Left lung (tissue), 10 donors: ENCODE measurements around the gene ADAMTSL1. TPM values are rescaled to one million over a fixed set of nuclear protein-coding genes. Genes with fewer than 3 reads are reported as not detected.

Source experiments
- ATAC-seq: fragments of 200-7000 bp; cut with Tn5 transposase; one replicate; pipeline ENCODE4 v1.9.1; 2020; ENCODE audit warnings: moderate library complexity
- DNase-seq, 4 donors: peaks; one replicate each; pipeline ENCODE4 v3.0.0-alpha.2; 2013 to 2020
- H3K27ac ChIP-seq, 2 donors: fragments of 200-600 bp; sonication (generic) in 1 of 2; one replicate each; pipeline versions ENCODE4 v1.5.0 to v1.8.0; 2020 to 2021
- H3K27me3 ChIP-seq, 2 donors: fragments of 200-600 bp; sonication (generic) in 1 of 2; one replicate each; pipeline versions ENCODE4 v1.5.0 to v1.8.0; 2020 to 2021
- H3K36me3 ChIP-seq, 2 donors: fragments of 200-600 bp; sonication (generic) in 1 of 2; one replicate each; pipeline versions ENCODE4 v1.5.0 to v1.8.0; 2020 to 2021
- H3K4me1 ChIP-seq, 2 donors: fragments of 200-600 bp; one replicate each; pipeline ENCODE4 v1.8.0; 2021
- H3K4me3 ChIP-seq, 2 donors: fragments of 200-600 bp; sonication (generic) in 1 of 2; one replicate each; pipeline versions ENCODE4 v1.5.0 to v1.8.0; 2020 to 2021; ENCODE audit warnings: mild to moderate bottlenecking in 1 of 2
- H3K9me3 ChIP-seq, 2 donors: fragments of 200-600 bp; sonication (generic) in 1 of 2; one replicate each; pipeline versions ENCODE4 v1.5.0 to v1.8.0; 2020 to 2021
- CTCF ChIP-seq, 2 donors: fragments of 200-600 bp; sonication (generic) in 1 of 2; IDR thresholded peaks; one replicate each; pipeline versions ENCODE4 v1.5.0 to v1.8.0; 2021; ENCODE audit warnings: antibody characterized with exemption in 2 of 2
- intact Hi-C, 2 donors: fragments of 100-400 bp; cut with DNase I; formaldehyde crosslinking; loops; one replicate each; pipeline versions ENCODE4 v1.11.2 to v1.14.2; 2022
- polyA plus RNA-seq, 6 donors: library from polyadenylated mRNA; unstranded; fragments of 120-200 nt; gene quantifications; one replicate each; pipeline ENCODE4 v1.2.1, GENCODE V29; 2013; ENCODE audit not compliant: insufficient read length in 6 of 6
- total RNA-seq, 2 donors: library from RNA; stranded (reverse); fragmentation: NEBNext Ultra II Directional; extraction: Animal tissue kit (Norgen Biotek cat#: 25700); gene quantifications; one replicate each; pipeline ENCODE4 v1.2.1, GENCODE V29; 2021
- donor health status: DM: no; HTN: yes; CAD: no.
- donor health status: DM: no; HTN: no; CAD: no.

ADAMTSL1 gene
- total and polyA plus RNA-seq, 8 donors, result 3.0 to 28.1 (median 17.9) TPM

DNA sequence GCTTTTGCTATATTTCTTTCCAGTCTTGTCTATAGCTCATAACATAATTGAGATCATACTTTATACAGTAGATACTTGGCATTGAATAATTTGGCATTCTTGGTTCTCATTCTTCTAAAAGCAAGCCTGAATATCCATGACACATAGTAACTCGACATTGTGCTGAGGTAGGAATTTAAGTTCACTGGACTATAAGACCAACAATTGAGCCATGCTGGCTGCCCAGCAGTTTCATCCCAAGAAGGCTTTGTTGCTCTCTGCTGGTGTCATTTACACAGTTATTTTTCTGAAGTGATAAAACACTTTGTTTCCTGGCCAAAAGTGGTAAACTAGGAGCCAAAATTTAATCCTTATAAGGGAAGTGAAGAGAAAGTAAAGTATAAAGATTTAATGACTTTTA lies 192.0 kb downstream of the ADAMTSL1 start:
- Histone ChIP-seq H3K4me3 (no peak overlapping the region), H3K4me1 (no peaks in the 10 kb centered on the region), H3K9me3 (no peaks in the 10 kb centered on the region), H3K27me3 (no peaks in the 10 kb centered on the region), H3K36me3 (no peaks in the 10 kb centered on the region), H3K27ac (no peak overlapping the region)
- DNase-seq, result no peak
- intact Hi-C loops, result no loop called here
- ATAC-seq, result no peak
- no peak for TF ChIP-seq CTCF (IDR thresholded peaks at IDR 0.05)

DNA sequence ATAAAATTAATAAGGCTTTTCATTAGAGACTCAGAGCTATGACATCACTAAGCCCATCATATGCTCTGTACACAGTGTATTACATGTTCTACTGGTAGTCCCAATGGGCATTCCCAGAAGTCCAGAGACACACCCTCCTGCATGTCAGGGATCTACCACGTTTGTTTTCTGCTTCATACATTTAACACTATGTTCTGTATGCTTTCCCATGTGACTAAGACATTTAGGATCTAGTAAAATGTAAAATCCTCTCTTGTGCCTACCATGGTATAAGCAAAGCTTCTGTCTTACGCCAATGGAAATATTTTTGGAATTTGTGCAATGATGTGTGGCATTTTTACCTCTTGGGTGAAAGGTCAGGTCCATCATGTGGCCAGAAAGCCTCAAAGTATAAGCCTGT lies 192.4 kb downstream of the ADAMTSL1 start:
- intact Hi-C loops, result no loop called here
- Histone ChIP-seq H3K9me3 (no peaks in the 10 kb centered on the region), H3K4me3 (no peak overlapping the region), H3K27ac (no peak overlapping the region), H3K27me3 (no peaks in the 10 kb centered on the region), H3K36me3 (no peaks in the 10 kb centered on the region), H3K4me1 (no peaks in the 10 kb centered on the region)
- ATAC-seq, result no peak
- no peak for DNase-seq
- no peak for TF ChIP-seq CTCF (IDR thresholded peaks at IDR 0.05)

- no peak for TF ChIP-seq CTCF (IDR thresholded peaks at IDR 0.05)
- no peaks in the 10 kb centered on the region for H3K36me3 ChIP-seq
- intact Hi-C loops, result no loop called here
- no peak overlapping the region for H3K27ac ChIP-seq
- no peaks in the 10 kb centered on the region for H3K27me3 ChIP-seq
- H3K4me3 ChIP-seq, result no peak overlapping the region
- no peaks in the 10 kb centered on the region for H3K4me1 ChIP-seq
- DNase-seq (peak in 2 of 4 donors; percentile 33 to 48), ATAC-seq (no peak)
- H3K9me3 ChIP-seq, result no peaks in the 10 kb centered on the region
Observed at GRCh38 chr9:18666986-18667772, 193.2 kb downstream of the ADAMTSL1 start.

- Histone ChIP-seq H3K4me3 (no peak overlapping the region), H3K27ac (no peak overlapping the region), H3K9me3 (no peaks in the 10 kb centered on the region), H3K27me3 (no peaks in the 10 kb centered on the region), H3K36me3 (no peaks in the 10 kb centered on the region), H3K4me1 (no peaks in the 10 kb centered on the region)
- ATAC-seq, result peak; percentile 74
- no peak for TF ChIP-seq CTCF (IDR thresholded peaks at IDR 0.05)
- intact Hi-C loops, result no loop called here
- no peak for DNase-seq
Observed at GRCh38 chr9:18668944-18669343, 195.0 kb downstream of the ADAMTSL1 start.

GRCh38 chr9:18672706-18673105 lies 198.8 kb downstream of the ADAMTSL1 start:
- ATAC-seq, result no peak
- Histone ChIP-seq H3K27me3 (no peaks in the 10 kb centered on the region), H3K36me3 (no peaks in the 10 kb centered on the region), H3K4me3 (no peak overlapping the region), H3K9me3 (no peaks in the 10 kb centered on the region), H3K4me1 (no peaks in the 10 kb centered on the region), H3K27ac (no peak overlapping the region)
- intact Hi-C loops, result no loop called here
- no peak for DNase-seq
- TF ChIP-seq CTCF (IDR thresholded peaks at IDR 0.05), result no peak
